Liver (tissue), 9 donors: ENCODE data around the gene CDT1. TPM values are rescaled to one million over a fixed set of nuclear protein-coding genes. Genes with fewer than 3 reads are reported as not detected.
A peak's percentile ranks its signal among the peaks of the same experiment; 100 is the strongest.

Experiments used
- DNase-seq: peaks from one replicate; pipeline ENCODE4 v3.0.0-alpha.2; 2017; ENCODE audit warnings: low spot score
- H3K27ac ChIP-seq, 2 donors: one replicate each; pipeline ENCODE4 v1.7.0; 2013; ENCODE audit warnings: inconsistent platforms in 2 of 2, low read length in 2 of 2, control low read depth in 1 of 2, low read depth in 1 of 2, mild to moderate bottlenecking in 1 of 2
- H3K27me3 ChIP-seq, 4 donors: one replicate each; pipeline versions ENCODE4 v1.6.1 to v1.7.0; 2013; ENCODE audit warnings: low read length in 3 of 4, inconsistent platforms in 1 of 4, mild to moderate bottlenecking in 1 of 4, moderate library complexity in 1 of 4; ENCODE audit not compliant: control insufficient read depth in 4 of 4, insufficient read depth in 4 of 4
- H3K36me3 ChIP-seq, 4 donors: one replicate each; pipeline versions ENCODE4 v1.6.1 to v1.7.0; 2013; ENCODE audit warnings: low read length in 3 of 4, mild to moderate bottlenecking in 3 of 4, low read depth in 1 of 4, moderate library complexity in 1 of 4; ENCODE audit not compliant: control insufficient read depth in 4 of 4, insufficient read depth in 3 of 4
- H3K4me1 ChIP-seq, 4 donors: one replicate each; pipeline versions ENCODE4 v1.6.1 to v1.7.0; 2013; ENCODE audit warnings: low read length in 3 of 4, mild to moderate bottlenecking in 3 of 4, moderate library complexity in 1 of 4; ENCODE audit not compliant: control insufficient read depth in 4 of 4, insufficient read depth in 4 of 4
- H3K4me3 ChIP-seq, 3 donors: one replicate each; pipeline versions ENCODE4 v1.6.1 to v1.7.0; 2013; ENCODE audit warnings: low read length in 3 of 3, control low read depth in 1 of 3, low read depth in 1 of 3, mild to moderate bottlenecking in 1 of 3
- H3K9ac ChIP-seq, 2 donors: one replicate each; pipeline ENCODE4 v1.7.0; 2013; ENCODE audit warnings: low read length in 2 of 2, mild to moderate bottlenecking in 2 of 2, moderate library complexity in 2 of 2, control low read depth in 1 of 2, low read depth in 1 of 2
- H3K9me3 ChIP-seq, 4 donors: one replicate each; pipeline versions ENCODE4 v1.6.1 to v1.7.0; 2013; ENCODE audit warnings: low read length in 3 of 4; ENCODE audit not compliant: control insufficient read depth in 4 of 4
- ATF3 ChIP-seq: IDR thresholded peaks from 2 replicates; pipeline ENCODE4 v1.6.1; 2016; ENCODE audit warnings: antibody characterized with exemption
- CTCF ChIP-seq: fragments of 150-350 bp; IDR thresholded peaks from 2 replicates; pipeline ENCODE4 v1.5.1; 2017; ENCODE audit warnings: improper control_type of control experiment, low read depth, low read length; ENCODE audit not compliant: missing input control
- EGR1 ChIP-seq, 2 donors: IDR thresholded peaks; 2 replicates each; pipeline ENCODE4 v1.6.1; 2016 to 2018; ENCODE audit warnings: antibody characterized with exemption in 2 of 2, low read depth in 2 of 2
- FOXA1 ChIP-seq: IDR thresholded peaks from 2 replicates; pipeline ENCODE4 v1.6.1; 2016; ENCODE audit warnings: antibody characterized with exemption
- FOXA2 ChIP-seq: IDR thresholded peaks from 2 replicates; pipeline ENCODE4 v1.6.1; 2016; ENCODE audit warnings: antibody characterized with exemption
- GABPA ChIP-seq, 2 donors: IDR thresholded peaks in 1 of 2; conservative IDR thresholded peaks in 1 of 2; 2 replicates each; pipeline ENCODE4 v1.6.1; 2016; ENCODE audit warnings: antibody characterized with exemption in 2 of 2, mild to moderate bottlenecking in 1 of 2, moderate library complexity in 1 of 2
- HNF4A ChIP-seq, 2 donors: conservative IDR thresholded peaks; 2 replicates each; pipeline ENCODE4 v1.6.1; 2016; ENCODE audit warnings: antibody characterized with exemption in 2 of 2, mild to moderate bottlenecking in 2 of 2
- HNF4G ChIP-seq: IDR thresholded peaks from 2 replicates; pipeline ENCODE4 v1.6.1; 2016; ENCODE audit warnings: antibody characterized with exemption
- JUND ChIP-seq, 2 donors: IDR thresholded peaks; 2 replicates each; pipeline ENCODE4 v1.6.1; 2016; ENCODE audit warnings: antibody characterized with exemption in 2 of 2
- MAX ChIP-seq: IDR thresholded peaks from 2 replicates; pipeline ENCODE4 v1.6.1; 2016; ENCODE audit warnings: antibody characterized with exemption
- NR2F2 ChIP-seq: IDR thresholded peaks from 2 replicates; pipeline ENCODE4 v1.6.1; 2016; ENCODE audit warnings: antibody characterized with exemption
- RAD21 ChIP-seq, 2 donors: IDR thresholded peaks; 2 replicates each; pipeline ENCODE4 v1.6.1; 2016; ENCODE audit warnings: antibody characterized with exemption in 2 of 2, mild to moderate bottlenecking in 2 of 2
- REST ChIP-seq: IDR thresholded peaks from 2 replicates; pipeline ENCODE4 v1.6.1; 2016; ENCODE audit warnings: antibody characterized with exemption, mild to moderate bottlenecking
- RXRA ChIP-seq, 2 donors: IDR thresholded peaks; 2 replicates each; pipeline ENCODE4 v1.6.1; 2017 to 2018; ENCODE audit warnings: antibody characterized with exemption in 2 of 2, mild to moderate bottlenecking in 1 of 2
- SP1 ChIP-seq: IDR thresholded peaks from 2 replicates; pipeline ENCODE4 v1.6.1; 2018; ENCODE audit warnings: antibody characterized with exemption, mild to moderate bottlenecking
- TAF1 ChIP-seq: conservative IDR thresholded peaks from 2 replicates; pipeline ENCODE4 v1.6.1; 2016; ENCODE audit warnings: antibody characterized with exemption, mild to moderate bottlenecking
- YY1 ChIP-seq: IDR thresholded peaks from 2 replicates; pipeline ENCODE4 v1.6.1; 2016; ENCODE audit warnings: antibody characterized with exemption, mild to moderate bottlenecking
- WGBS: extraction: QIAGEN DNeasy Blood & Tissue Kit; methylation state at CpG from one replicate; pipeline ENCODE4 v1.1.7; 2013; 5-methylcytosine and 5-hydroxymethylcytosine counted together
- polyA plus RNA-seq, 2 donors: library from polyadenylated mRNA; stranded (reverse) in 1 of 2; unstranded in 1 of 2; fragments of 200-250 nt in 1 of 2; fragments of >200 nt in 1 of 2; fragmentation: Nextera tagmentation in 1 of 2; extraction: Ambion mirVana in 1 of 2; gene quantifications; one replicate each; pipeline versions ENCODE4 v1.2.1 to v1.2.3, GENCODE V29; 2013 to 2015
- total RNA-seq, 2 donors: library from RNA; depleted of rRNA; stranded (reverse); fragments of >200 nt; gene quantifications; one replicate each; pipeline ENCODE4 v1.2.3, GENCODE V29; 2014
- donor health status: healthy.
- donor health status: healthy.
- donor health status: healthy.
- donor health status: healthy.
- donor health status: healthy.

CDT1 gene
- total and polyA plus RNA-seq, 4 donors = 0.08 to 37.6 (median 0.93) TPM

GRCh38 chr16:88815901-88816589, 12.5 kb downstream of the CDT1 start:
- Histone ChIP-seq H3K27me3 (no peaks in the 10 kb centered on the region), H3K9ac (no peak overlapping the region), H3K36me3 (peaks cover 0 to 2% (median under 1%) of the 10 kb centered on the region in 4 donors), H3K9me3 (no peaks in the 10 kb centered on the region), H3K4me1 (peaks cover 0 to 11% (median 6%) of the 10 kb centered on the region in 4 donors), H3K4me3 (no peak overlapping the region), H3K27ac (no peak overlapping the region)
- 57% methylated on average over 19 of the region's 19 CpGs for WGBS
- DNase-seq = peak; percentile 61
- TF ChIP-seq RAD21 (IDR thresholded peaks at IDR 0.05) (peak; percentile 73 to 90), CTCF (peak; percentile 68), ATF3 (no peak), EGR1 (IDR thresholded peaks at IDR 0.05; ENCODE audit: low read depth in 2 of 2) (no peak), HNF4G (no peak)

- no peaks in the 10 kb centered on the region for H3K27me3 ChIP-seq
- no peak overlapping the region for H3K9ac ChIP-seq
- 91% methylated on average over 41 of the region's 41 CpGs for WGBS
- H3K27ac ChIP-seq = no peak overlapping the region
- H3K36me3 ChIP-seq = peaks cover 0 to 7% (median 1%) of the 10 kb centered on the region in 4 donors
- no peak overlapping the region for H3K4me3 ChIP-seq
- no peaks in the 10 kb centered on the region for H3K9me3 ChIP-seq
- no peak for TF ChIP-seq FOXA1
- TF ChIP-seq YY1 = no peak
- TF ChIP-seq JUND (IDR thresholded peaks at IDR 0.05) = no peak
- no peak for TF ChIP-seq HNF4A (conservative IDR thresholded peaks at IDR 0.05)
- no peak for TF ChIP-seq ATF3
- TF ChIP-seq CTCF = no peak
- TF ChIP-seq TAF1 = no peak
- no peak for TF ChIP-seq RAD21 (IDR thresholded peaks at IDR 0.05)
- TF ChIP-seq REST = no peak
- no peak for TF ChIP-seq MAX
- TF ChIP-seq GABPA (IDR thresholded peaks at IDR 0.05 in 1 of 2, conservative IDR thresholded peaks at IDR 0.05 in 1 of 2) = no peak
- TF ChIP-seq SP1 = no peak
- TF ChIP-seq FOXA2 = no peak
- TF ChIP-seq HNF4G = no peak
- no peak for TF ChIP-seq EGR1 (IDR thresholded peaks at IDR 0.05; ENCODE audit: low read depth in 2 of 2)
- no peak for TF ChIP-seq NR2F2
- no peak for TF ChIP-seq RXRA (IDR thresholded peaks at IDR 0.05)
- no peak for DNase-seq
- H3K4me1 ChIP-seq = peaks cover 0 to 7% (median 5%) of the 10 kb centered on the region in 4 donors
Observed at GRCh38 chr16:88816736-88817535, 13.3 kb downstream of the CDT1 start.
